HuH-7 (cell line): ENCODE data around the gene QRICH1.

Source experiments
- DNase-seq: peaks from one replicate; pipeline ENCODE4 v3.0.0; 2011; ENCODE audit warnings: low spot score

The QRICH1 gene

DNA sequence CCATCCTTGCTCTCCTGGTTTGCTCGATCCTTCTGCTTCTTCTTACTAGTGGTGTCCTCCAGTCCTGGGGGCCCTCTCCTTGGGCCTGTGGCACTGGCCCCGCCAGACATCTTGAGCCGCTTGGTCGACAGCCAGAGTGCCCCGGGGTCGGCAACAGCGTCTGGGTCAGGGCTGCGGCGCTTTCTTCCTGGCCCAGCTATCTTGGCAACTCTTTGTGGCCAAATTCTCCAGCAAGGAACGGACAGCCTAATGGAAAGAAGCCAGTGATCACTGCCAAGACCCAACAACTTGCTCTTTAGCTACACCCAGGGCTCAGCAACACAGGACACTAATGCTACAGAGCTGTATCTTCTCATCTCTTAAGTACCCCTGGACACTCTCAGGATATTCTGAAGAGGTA is 25.2 kb upstream of the QRICH1 start:
- DNase-seq = no peak

GRCh38 chr3:49112262-49112661 is 18.4 kb upstream of the QRICH1 start:
- no peak for DNase-seq

- no peak for DNase-seq
Measured at GRCh38 chr3:49111347-49111746, 17.5 kb upstream of the QRICH1 start.

GRCh38 chr3:49110780-49111179 is 16.9 kb upstream of the QRICH1 start:
- DNase-seq = no peak

DNA sequence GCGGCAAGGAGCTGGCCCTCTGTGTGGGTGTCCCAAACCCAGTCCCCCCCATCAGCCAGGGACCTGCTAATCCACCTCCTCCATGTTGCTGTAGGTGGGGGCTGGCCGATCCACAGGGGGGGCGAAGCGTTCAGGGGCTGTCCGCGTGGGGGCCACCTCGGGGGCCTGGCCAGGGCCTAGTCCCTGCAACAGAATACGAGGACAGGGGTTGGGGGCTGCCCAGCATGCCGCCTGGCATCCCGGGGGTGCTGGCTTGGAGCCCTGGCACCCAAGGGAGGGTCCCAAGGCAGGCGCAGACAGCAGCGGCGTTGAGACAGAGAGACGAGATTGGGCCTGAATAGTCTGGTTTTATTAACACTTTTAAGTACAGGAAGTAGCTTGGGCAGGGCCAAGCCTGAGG is 14.5 kb upstream of the QRICH1 start:
- DNase-seq = no peak

DNA sequence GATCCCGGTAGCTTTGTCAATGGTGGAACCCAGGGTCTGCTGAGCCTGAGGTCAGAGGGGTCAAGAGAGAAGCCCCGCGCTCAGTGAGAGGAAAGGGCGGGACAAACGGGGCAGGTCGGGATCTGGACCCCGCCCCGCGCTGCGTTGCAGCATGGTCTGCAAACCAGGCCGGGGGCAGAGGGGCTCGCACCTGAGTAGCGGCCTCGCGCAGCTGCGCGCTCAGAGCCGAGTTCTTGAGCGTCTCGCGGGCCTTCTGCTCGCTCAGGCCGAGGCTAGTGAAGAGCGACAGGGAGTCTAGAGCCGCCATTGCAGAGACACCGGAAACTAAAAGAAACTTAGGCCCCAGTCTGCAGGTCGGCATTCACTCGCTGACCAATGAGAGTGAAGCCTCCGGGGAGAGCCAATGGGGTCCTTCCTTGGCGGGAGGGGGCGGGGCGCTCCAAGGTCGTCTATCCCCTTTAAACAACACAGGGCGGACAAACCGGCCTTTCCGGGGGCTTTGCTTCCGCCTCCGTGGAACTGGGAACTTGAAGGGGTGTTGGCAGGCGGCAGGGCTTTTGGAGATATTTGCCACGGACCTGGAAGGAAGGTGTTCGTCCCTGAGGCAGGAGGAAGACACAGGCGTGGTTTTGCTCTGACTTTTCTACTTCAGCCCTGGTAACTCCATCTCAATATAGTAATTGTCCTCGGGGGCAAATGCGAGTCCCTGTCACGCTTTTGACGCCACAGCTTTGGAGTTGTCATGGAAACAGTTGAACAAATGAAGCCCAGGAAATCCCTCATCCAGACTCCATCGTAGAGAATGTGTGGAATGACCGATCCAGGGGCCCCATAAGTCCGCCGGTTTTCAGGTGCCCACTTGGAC is 10.8 kb upstream of the QRICH1 start, which contains the start of gene QARS1:
Gene QARS1, minus strand, starts transcription at position 331 of the 865 bp plus-strand sequence. Its CDS starts 24 bp downstream, at position 307.
- DNase-seq = peak; percentile 100

DNA sequence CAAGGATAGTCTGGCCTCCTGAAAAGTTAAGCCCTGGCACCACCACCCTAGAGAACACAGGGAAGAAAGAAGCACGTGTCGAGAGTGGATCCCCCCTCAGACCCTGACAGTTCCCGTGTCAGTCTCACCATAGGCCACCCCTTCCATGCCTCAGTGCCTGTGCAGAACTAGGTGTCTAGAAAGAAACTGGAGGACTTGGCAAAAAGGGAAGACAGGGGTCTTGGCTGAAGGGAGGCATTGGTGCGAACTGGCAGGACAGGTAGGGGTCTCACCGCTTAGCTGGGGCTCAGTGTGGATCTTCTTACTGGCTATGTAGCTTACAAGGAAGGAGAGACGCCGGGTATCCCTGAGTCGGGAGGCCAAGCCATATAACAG is 10.2 kb upstream of the QRICH1 start:
- no peak for DNase-seq

DNA sequence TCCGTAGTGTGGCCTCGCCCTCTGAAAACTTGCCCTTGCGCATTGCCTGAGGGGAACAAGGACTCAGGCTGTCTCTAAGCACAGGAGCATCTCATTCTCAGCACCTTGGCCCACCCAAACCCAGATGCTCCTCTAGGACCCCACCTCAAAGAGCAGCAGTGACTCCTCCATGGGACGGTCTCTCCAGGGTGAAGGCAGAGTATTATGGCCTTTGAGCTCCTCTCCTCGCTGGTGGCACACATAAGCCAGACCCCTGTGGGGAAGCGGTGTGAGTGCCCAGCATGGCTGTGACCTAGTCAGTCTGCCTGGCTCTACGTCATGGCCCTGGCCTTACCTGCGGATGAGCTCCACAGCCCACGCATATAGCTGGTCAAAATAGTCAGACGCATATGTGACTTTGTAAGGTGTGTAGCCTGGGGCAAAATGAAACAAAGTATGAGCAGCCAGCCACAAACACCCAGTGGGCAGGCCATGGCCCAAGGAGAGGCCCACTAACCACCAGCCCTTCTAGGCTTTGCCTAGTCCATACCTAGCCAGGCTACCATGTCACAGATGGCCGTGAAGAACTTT is 6.3 kb upstream of the QRICH1 start:
- no peak for DNase-seq

GRCh38 chr3:49098910-49099630 is 5.2 kb upstream of the QRICH1 start:
- no peak for DNase-seq

GRCh38 chr3:49098429-49098828 is 4.6 kb upstream of the QRICH1 start:
- DNase-seq = no peak

DNA sequence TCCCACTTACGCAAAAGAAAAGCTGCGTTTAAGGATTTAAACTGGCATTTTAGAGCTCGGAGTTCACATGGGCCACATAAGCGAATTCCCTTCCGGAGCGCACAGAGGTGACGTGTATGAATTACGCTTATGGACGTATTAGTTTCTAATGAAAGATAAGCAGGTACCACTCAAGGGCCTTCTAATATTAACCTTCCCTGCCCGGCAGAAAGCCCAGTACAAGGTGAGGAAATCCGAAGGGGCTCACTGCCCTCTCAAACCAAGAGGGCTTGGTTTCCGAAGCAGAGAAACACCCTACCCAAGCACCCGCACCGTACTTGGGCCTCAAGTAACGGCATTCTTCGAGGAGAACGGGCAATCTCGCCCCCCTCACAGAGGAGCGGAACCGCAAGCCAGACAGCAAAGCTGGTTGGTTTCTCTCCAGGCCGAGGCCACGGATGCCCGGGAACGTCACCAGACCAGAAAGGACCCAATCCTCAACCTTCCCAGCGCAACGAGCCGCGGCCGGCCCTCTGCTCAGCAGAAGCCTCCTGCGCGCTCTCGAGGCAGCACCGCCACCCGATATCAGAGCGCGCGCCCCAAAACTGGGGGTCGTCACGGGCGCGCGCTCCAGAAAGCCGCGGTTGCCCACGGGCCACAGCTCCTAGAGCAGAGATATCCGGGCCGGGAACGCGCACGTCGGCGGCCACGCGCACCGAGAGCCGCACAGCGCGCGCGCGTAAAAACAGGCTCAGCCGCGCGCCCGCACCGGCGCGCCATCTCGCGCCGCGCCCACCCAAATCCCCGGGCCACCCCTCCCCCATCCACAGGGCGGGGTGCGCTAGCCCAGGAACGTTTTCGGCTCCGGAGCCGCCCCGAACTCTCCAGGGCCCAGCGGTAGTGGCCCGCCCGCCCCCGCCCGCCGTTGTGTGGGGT is 676 bp downstream of the QRICH1 start:
- peak; percentile 77 for DNase-seq

GRCh38 chr3:49081429-49081828 is 12.4 kb downstream of the QRICH1 start:
- DNase-seq = no peak

- no peak for DNase-seq
Measured at GRCh38 chr3:49079270-49079669, 14.6 kb downstream of the QRICH1 start.

GRCh38 chr3:49076646-49077045 is 17.2 kb downstream of the QRICH1 start:
- no peak for DNase-seq

GRCh38 chr3:49076116-49076515 is 17.8 kb downstream of the QRICH1 start:
- no peak for DNase-seq

DNA sequence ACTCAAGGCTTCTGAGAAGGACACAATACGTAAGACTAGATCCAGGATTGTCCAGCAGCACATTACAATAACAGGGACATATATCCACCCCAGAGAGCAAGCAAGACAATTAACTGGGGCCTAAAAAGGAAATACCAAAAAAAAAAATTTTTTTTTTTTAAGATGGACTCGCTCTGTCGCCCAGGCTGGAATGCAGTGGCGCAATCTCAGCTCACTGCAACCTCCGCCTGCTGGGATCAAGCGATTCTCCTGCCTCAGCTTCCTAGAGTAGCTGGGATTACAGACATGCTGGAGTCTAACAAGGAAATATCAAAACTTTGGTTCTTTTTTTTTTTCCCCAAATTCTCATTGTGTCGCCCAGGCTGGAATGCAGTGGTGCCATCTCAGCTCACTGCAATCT is 35.9 kb downstream of the QRICH1 start:
- DNase-seq = no peak

DNA sequence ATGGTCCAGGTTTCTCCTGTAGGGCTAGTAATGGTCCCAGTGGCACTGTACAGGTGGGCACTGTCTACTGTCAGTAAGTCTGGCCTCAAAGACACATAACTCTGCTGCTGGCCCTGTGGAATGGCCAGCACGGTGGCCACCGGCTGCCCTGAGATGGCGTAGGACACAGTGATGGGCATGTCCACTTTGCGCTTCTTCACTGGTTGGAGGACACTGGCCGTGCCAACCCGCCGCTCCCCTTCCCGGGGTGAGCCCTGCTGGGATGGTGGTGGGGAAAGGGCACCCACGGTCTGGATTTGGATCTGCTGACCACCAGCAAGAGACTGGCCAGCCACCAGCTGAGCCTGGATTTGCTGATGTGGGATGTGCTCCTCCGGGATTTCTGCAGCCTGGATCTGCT is 36.6 kb downstream of the QRICH1 start:
- DNase-seq = no peak

DNA sequence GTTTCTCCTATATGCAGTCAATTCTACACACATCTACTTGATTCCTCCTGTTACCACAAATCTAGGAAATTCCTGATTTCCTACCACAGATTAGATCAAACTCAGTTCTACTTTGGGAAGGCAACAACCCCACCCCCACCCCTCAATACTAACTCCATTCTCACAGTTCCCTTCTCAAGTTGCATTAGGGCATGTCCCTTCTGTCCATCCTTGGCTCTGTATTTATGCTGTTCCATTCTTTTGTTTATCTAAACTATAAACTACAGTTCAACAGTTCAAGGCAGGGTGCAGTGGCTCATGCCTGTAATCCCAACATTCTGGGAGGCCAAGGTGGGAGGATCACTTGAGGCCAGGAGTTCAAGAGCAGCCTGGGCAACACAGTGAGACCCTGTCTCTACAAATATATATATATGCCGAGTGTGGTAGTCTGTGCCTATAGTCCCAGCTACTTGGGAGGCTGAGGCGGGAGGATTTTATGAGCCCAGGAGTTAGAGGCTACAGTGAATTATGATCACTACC is 39.5 kb downstream of the QRICH1 start:
- DNase-seq = no peak

GRCh38 chr3:49053543-49053942 is 40.3 kb downstream of the QRICH1 start:
- DNase-seq = no peak

- DNase-seq = no peak
Measured at GRCh38 chr3:49035281-49035680, 58.6 kb downstream of the QRICH1 start.

GRCh38 chr3:49034650-49035049 is 59.2 kb downstream of the QRICH1 start:
- DNase-seq = no peak
